ENCODE measurements around the gene PPP1R3C.

PPP1R3C gene

GRCh38 chr10:91628383-91628782 lies 4.5 kb downstream of the PPP1R3C start:
- no peak overlapping the region for H3K9ac ChIP-seq (ENCODE audit: low read length)
- H3K4me1 ChIP-seq (ENCODE audit: control insufficient read depth, insufficient read depth, low read length), result peaks cover 43% of the 10 kb centered on the region
- H3K27me3 ChIP-seq (replicated peaks; ENCODE audit: control insufficient read depth, insufficient read depth, low read length), result no peaks in the 10 kb centered on the region
- DNase-seq (ENCODE audit: low read depth), result no peak
- H3K9me3 ChIP-seq (ENCODE audit: control insufficient read depth, low read length), result peaks cover 7% of the 10 kb centered on the region
- peaks cover 34% of the 10 kb centered on the region for H3K36me3 ChIP-seq (ENCODE audit: control insufficient read depth, insufficient read depth, low read length, severe bottlenecking)
- H3K4me3 ChIP-seq (ENCODE audit: low read length), result peak overlapping the region; percentile 89

- no peak overlapping the region for H3K4me3 ChIP-seq (ENCODE audit: low read length)
- no peaks in the 10 kb centered on the region for H3K27me3 ChIP-seq (replicated peaks; ENCODE audit: control insufficient read depth, insufficient read depth, low read length)
- peaks cover 14% of the 10 kb centered on the region for H3K9me3 ChIP-seq (ENCODE audit: control insufficient read depth, low read length)
- DNase-seq (ENCODE audit: low read depth), result peak; percentile 54
- H3K36me3 ChIP-seq (ENCODE audit: control insufficient read depth, insufficient read depth, low read length, severe bottlenecking), result peaks cover 34% of the 10 kb centered on the region
- H3K4me1 ChIP-seq (ENCODE audit: control insufficient read depth, insufficient read depth, low read length), result peaks cover 41% of the 10 kb centered on the region
- no peak overlapping the region for H3K9ac ChIP-seq (ENCODE audit: low read length)
Observed at GRCh38 chr10:91627344-91628102, 5.3 kb downstream of the PPP1R3C start.

- no peak overlapping the region for H3K4me3 ChIP-seq (ENCODE audit: low read length)
- peaks cover 15% of the 10 kb centered on the region for H3K9me3 ChIP-seq (ENCODE audit: control insufficient read depth, low read length)
- no peaks in the 10 kb centered on the region for H3K27me3 ChIP-seq (replicated peaks; ENCODE audit: control insufficient read depth, insufficient read depth, low read length)
- no peak overlapping the region for H3K9ac ChIP-seq (ENCODE audit: low read length)
- H3K4me1 ChIP-seq (ENCODE audit: control insufficient read depth, insufficient read depth, low read length), result peaks cover 37% of the 10 kb centered on the region
- DNase-seq (ENCODE audit: low read depth), result no peak
- peaks cover 34% of the 10 kb centered on the region for H3K36me3 ChIP-seq (ENCODE audit: control insufficient read depth, insufficient read depth, low read length, severe bottlenecking)
Observed at GRCh38 chr10:91626936-91627335, 5.9 kb downstream of the PPP1R3C start.

- DNase-seq (ENCODE audit: low read depth), result no peak
- Histone ChIP-seq H3K9me3 (ENCODE audit: control insufficient read depth, low read length) (peaks cover 12% of the 10 kb centered on the region), H3K4me1 (ENCODE audit: control insufficient read depth, insufficient read depth, low read length) (peaks cover 14% of the 10 kb centered on the region), H3K4me3 (ENCODE audit: low read length) (no peak overlapping the region), H3K36me3 (ENCODE audit: control insufficient read depth, insufficient read depth, low read length, severe bottlenecking) (peaks cover 20% of the 10 kb centered on the region), H3K27me3 (replicated peaks; ENCODE audit: control insufficient read depth, insufficient read depth, low read length) (no peaks in the 10 kb centered on the region), H3K9ac (ENCODE audit: low read length) (no peak overlapping the region)
Observed at GRCh38 chr10:91624633-91625032, 8.2 kb downstream of the PPP1R3C start.

GRCh38 chr10:91622601-91623000 lies 10.3 kb downstream of the PPP1R3C start:
- H3K27me3 ChIP-seq (replicated peaks; ENCODE audit: control insufficient read depth, insufficient read depth, low read length), result no peaks in the 10 kb centered on the region
- H3K4me1 ChIP-seq (ENCODE audit: control insufficient read depth, insufficient read depth, low read length), result no peaks in the 10 kb centered on the region
- peaks cover 12% of the 10 kb centered on the region for H3K9me3 ChIP-seq (ENCODE audit: control insufficient read depth, low read length)
- H3K9ac ChIP-seq (ENCODE audit: low read length), result no peak overlapping the region
- no peak overlapping the region for H3K4me3 ChIP-seq (ENCODE audit: low read length)
- DNase-seq (ENCODE audit: low read depth), result no peak
- H3K36me3 ChIP-seq (ENCODE audit: control insufficient read depth, insufficient read depth, low read length, severe bottlenecking), result no peaks in the 10 kb centered on the region

- Histone ChIP-seq H3K9me3 (ENCODE audit: control insufficient read depth, low read length) (peaks cover 12% of the 10 kb centered on the region), H3K27me3 (replicated peaks; ENCODE audit: control insufficient read depth, insufficient read depth, low read length) (no peaks in the 10 kb centered on the region)
- DNase-seq (ENCODE audit: low read depth), result no peak
Observed at GRCh38 chr10:91621483-91622113, 11.3 kb downstream of the PPP1R3C start.

GRCh38 chr10:91617072-91617609 lies 15.7 kb downstream of the PPP1R3C start:
- Histone ChIP-seq H3K4me1 (ENCODE audit: control insufficient read depth, insufficient read depth, low read length) (peaks cover 27% of the 10 kb centered on the region), H3K27me3 (replicated peaks; ENCODE audit: control insufficient read depth, insufficient read depth, low read length) (no peaks in the 10 kb centered on the region), H3K4me3 (ENCODE audit: low read length) (no peak overlapping the region), H3K9ac (ENCODE audit: low read length) (no peak overlapping the region), H3K36me3 (ENCODE audit: control insufficient read depth, insufficient read depth, low read length, severe bottlenecking) (no peaks in the 10 kb centered on the region), H3K9me3 (ENCODE audit: control insufficient read depth, low read length) (peaks cover 11% of the 10 kb centered on the region)
- peak; percentile 73 for DNase-seq (ENCODE audit: low read depth)

More at GRCh38 chr10:91621483-91622113, 11.3 kb downstream of the PPP1R3C start:
- Histone ChIP-seq H3K4me1 (ENCODE audit: control insufficient read depth, insufficient read depth, low read length) (peaks cover under 1% of the 10 kb centered on the region), H3K36me3 (ENCODE audit: control insufficient read depth, insufficient read depth, low read length, severe bottlenecking) (no peaks in the 10 kb centered on the region), H3K4me3 (ENCODE audit: low read length) (no peak overlapping the region), H3K9ac (ENCODE audit: low read length) (no peak overlapping the region)

- Histone ChIP-seq H3K4me1 (ENCODE audit: control insufficient read depth, insufficient read depth, low read length) (peaks cover 29% of the 10 kb centered on the region), H3K4me3 (ENCODE audit: low read length) (no peak overlapping the region), H3K27me3 (replicated peaks; ENCODE audit: control insufficient read depth, insufficient read depth, low read length) (no peaks in the 10 kb centered on the region), H3K36me3 (ENCODE audit: control insufficient read depth, insufficient read depth, low read length, severe bottlenecking) (no peaks in the 10 kb centered on the region), H3K9me3 (ENCODE audit: control insufficient read depth, low read length) (peaks cover 8% of the 10 kb centered on the region), H3K9ac (ENCODE audit: low read length) (no peak overlapping the region)
- no peak for DNase-seq (ENCODE audit: low read depth)
Observed at GRCh38 chr10:91616137-91616536, 16.7 kb downstream of the PPP1R3C start.

- peak overlapping the region; percentile 14 for H3K4me3 ChIP-seq (ENCODE audit: low read length)
- H3K9me3 ChIP-seq (ENCODE audit: control insufficient read depth, low read length), result peaks cover 8% of the 10 kb centered on the region
- peaks cover 44% of the 10 kb centered on the region for H3K4me1 ChIP-seq (ENCODE audit: control insufficient read depth, insufficient read depth, low read length)
- H3K36me3 ChIP-seq (ENCODE audit: control insufficient read depth, insufficient read depth, low read length, severe bottlenecking), result no peaks in the 10 kb centered on the region
- DNase-seq (ENCODE audit: low read depth), result peak; percentile 87
- H3K27me3 ChIP-seq (replicated peaks; ENCODE audit: control insufficient read depth, insufficient read depth, low read length), result no peaks in the 10 kb centered on the region
- peak overlapping the region; percentile 48 for H3K9ac ChIP-seq (ENCODE audit: low read length)
Observed at GRCh38 chr10:91614225-91614624, 18.6 kb downstream of the PPP1R3C start.

GRCh38 chr10:91613411-91614187 lies 19.3 kb downstream of the PPP1R3C start:
- Histone ChIP-seq H3K9ac (ENCODE audit: low read length) (peak overlapping the region; percentile 48), H3K4me3 (ENCODE audit: low read length) (peak overlapping the region; percentile 14), H3K27me3 (replicated peaks; ENCODE audit: control insufficient read depth, insufficient read depth, low read length) (no peaks in the 10 kb centered on the region), H3K9me3 (ENCODE audit: control insufficient read depth, low read length) (peaks cover 8% of the 10 kb centered on the region), H3K36me3 (ENCODE audit: control insufficient read depth, insufficient read depth, low read length, severe bottlenecking) (no peaks in the 10 kb centered on the region), H3K4me1 (ENCODE audit: control insufficient read depth, insufficient read depth, low read length) (peaks cover 50% of the 10 kb centered on the region)
- peak; percentile 95 for DNase-seq (ENCODE audit: low read depth)

- no peak for DNase-seq (ENCODE audit: low read depth)
- no peaks in the 10 kb centered on the region for H3K27me3 ChIP-seq (replicated peaks; ENCODE audit: control insufficient read depth, insufficient read depth, low read length)
- peaks cover 11% of the 10 kb centered on the region for H3K9me3 ChIP-seq (ENCODE audit: control insufficient read depth, low read length)
- H3K4me1 ChIP-seq (ENCODE audit: control insufficient read depth, insufficient read depth, low read length), result peaks cover 58% of the 10 kb centered on the region
- H3K36me3 ChIP-seq (ENCODE audit: control insufficient read depth, insufficient read depth, low read length, severe bottlenecking), result no peaks in the 10 kb centered on the region
- H3K9ac ChIP-seq (ENCODE audit: low read length), result no peak overlapping the region
- no peak overlapping the region for H3K4me3 ChIP-seq (ENCODE audit: low read length)
Observed at GRCh38 chr10:91610919-91611318, 22.0 kb downstream of the PPP1R3C start.
